Tibial nerve (tissue), 4 donors: ENCODE results near the gene MAP2. TPM values are rescaled to one million over a fixed set of nuclear protein-coding genes. Genes with fewer than 3 reads are reported as not detected.

Experiments
- DNase-seq, 2 donors: peaks; one replicate each; pipeline ENCODE4 v3.0.0-alpha.2; 2019; ENCODE audit warnings: low spot score in 2 of 2
- H3K27ac ChIP-seq, 4 donors: fragments of 200-600 bp; sonication (generic) in 3 of 4; one replicate each; pipeline ENCODE4 v1.5.1; 2017 to 2019; ENCODE audit warnings: mild to moderate bottlenecking in 1 of 4
- H3K27me3 ChIP-seq, 2 donors: fragments of 200-600 bp; sonication (generic) in 1 of 2; one replicate each; pipeline versions ENCODE4 v1.5.1 to v1.6.0; 2017 to 2019
- H3K36me3 ChIP-seq, 3 donors: fragments of 200-600 bp; sonication (generic); one replicate each; pipeline ENCODE4 v1.5.1; 2018 to 2019
- H3K4me1 ChIP-seq, 4 donors: fragments of 200-600 bp; sonication (generic) in 3 of 4; one replicate each; pipeline ENCODE4 v1.5.1; 2017 to 2019
- H3K4me3 ChIP-seq, 4 donors: fragments of 200-600 bp; sonication (generic) in 3 of 4; one replicate each; pipeline ENCODE4 v1.5.1; 2017 to 2019; ENCODE audit warnings: mild to moderate bottlenecking in 1 of 4, moderate library complexity in 1 of 4
- H3K9me3 ChIP-seq, 4 donors: fragments of 200-600 bp; sonication (generic) in 3 of 4; one replicate each; pipeline ENCODE4 v1.5.1; 2017 to 2019
- EP300 ChIP-seq, 2 donors: sonication (generic); formaldehyde crosslinking; IDR thresholded peaks; one replicate each; pipeline ENCODE4 v1.6.1; 2017; ENCODE audit warnings: antibody characterized with exemption in 2 of 2, mild to moderate bottlenecking in 1 of 2
- POLR2A ChIP-seq, 2 donors: fragments of 450-650 bp; IDR thresholded peaks; one replicate each; pipeline ENCODE4 v1.6.1; 2017; ENCODE audit warnings: antibody characterized with exemption in 2 of 2, mild to moderate bottlenecking in 2 of 2, moderate library complexity in 2 of 2
- WGBS, 2 donors: methylation state at CpG; one replicate each; pipeline ENCODE4 v1.1.5; 2018; 5-methylcytosine and 5-hydroxymethylcytosine counted together
- total RNA-seq, 4 donors: library from RNA; depleted of rRNA; stranded (reverse); fragments of >200 nt; gene quantifications; one replicate each; pipeline ENCODE4 v1.1.0, GENCODE V29; 2016
- TF ChIP-seq, protein P1 (sequence below), 5 experiments: fragments of 200-600 bp in 3 of 5; fragments of 450-650 bp in 2 of 5; sonication (generic) in 3 of 5; IDR thresholded peaks; one replicate each; pipeline ENCODE4 v1.5.1; 2016 to 2019; ENCODE audit warnings: antibody characterized with exemption in 5 of 5, mild to moderate bottlenecking in 3 of 5, moderate library complexity in 2 of 5

The MAP2 gene
- total RNA-seq, 4 donors from 2014 or later = 14.7 to 31.7 (median 21.3) TPM

DNA sequence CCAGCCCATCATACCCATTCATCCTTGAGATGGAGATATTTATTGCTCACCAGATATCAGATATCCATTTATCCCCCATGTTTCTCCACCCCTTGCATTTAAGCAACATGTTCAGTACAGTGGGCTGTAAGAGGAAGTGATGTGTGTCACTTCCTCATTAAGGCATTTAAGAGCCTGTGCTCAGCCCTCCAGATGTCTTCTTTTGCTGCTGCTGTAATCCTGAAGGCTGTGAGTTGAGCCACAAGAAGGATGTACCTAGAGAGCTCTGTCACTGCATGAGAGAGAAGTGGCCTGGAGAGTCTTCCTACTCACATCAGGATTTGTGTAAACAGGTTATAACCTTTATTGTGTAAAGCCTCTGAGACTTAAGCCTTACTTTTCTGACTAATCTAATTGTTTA lies 195.9 kb downstream of the MAP2 start:
- no peak for TF ChIP-seq EP300 (IDR thresholded peaks at IDR 0.05)
- no peak for TF ChIP-seq POLR2A (IDR thresholded peaks at IDR 0.05)
- TF ChIP-seq, protein P1, sequence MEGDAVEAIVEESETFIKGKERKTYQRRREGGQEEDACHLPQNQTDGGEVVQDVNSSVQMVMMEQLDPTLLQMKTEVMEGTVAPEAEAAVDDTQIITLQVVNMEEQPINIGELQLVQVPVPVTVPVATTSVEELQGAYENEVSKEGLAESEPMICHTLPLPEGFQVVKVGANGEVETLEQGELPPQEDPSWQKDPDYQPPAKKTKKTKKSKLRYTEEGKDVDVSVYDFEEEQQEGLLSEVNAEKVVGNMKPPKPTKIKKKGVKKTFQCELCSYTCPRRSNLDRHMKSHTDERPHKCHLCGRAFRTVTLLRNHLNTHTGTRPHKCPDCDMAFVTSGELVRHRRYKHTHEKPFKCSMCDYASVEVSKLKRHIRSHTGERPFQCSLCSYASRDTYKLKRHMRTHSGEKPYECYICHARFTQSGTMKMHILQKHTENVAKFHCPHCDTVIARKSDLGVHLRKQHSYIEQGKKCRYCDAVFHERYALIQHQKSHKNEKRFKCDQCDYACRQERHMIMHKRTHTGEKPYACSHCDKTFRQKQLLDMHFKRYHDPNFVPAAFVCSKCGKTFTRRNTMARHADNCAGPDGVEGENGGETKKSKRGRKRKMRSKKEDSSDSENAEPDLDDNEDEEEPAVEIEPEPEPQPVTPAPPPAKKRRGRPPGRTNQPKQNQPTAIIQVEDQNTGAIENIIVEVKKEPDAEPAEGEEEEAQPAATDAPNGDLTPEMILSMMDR (IDR thresholded peaks at IDR 0.05) = no peak
- H3K4me1 ChIP-seq = no peaks in the 10 kb centered on the region
- H3K36me3 ChIP-seq = no peaks in the 10 kb centered on the region
- no peak overlapping the region for H3K4me3 ChIP-seq
- no peak for DNase-seq
- peaks cover 0 to 6% (median 0%) of the 10 kb centered on the region in 4 donors for H3K9me3 ChIP-seq
- H3K27me3 ChIP-seq = no peaks in the 10 kb centered on the region
- no peak overlapping the region for H3K27ac ChIP-seq

DNA sequence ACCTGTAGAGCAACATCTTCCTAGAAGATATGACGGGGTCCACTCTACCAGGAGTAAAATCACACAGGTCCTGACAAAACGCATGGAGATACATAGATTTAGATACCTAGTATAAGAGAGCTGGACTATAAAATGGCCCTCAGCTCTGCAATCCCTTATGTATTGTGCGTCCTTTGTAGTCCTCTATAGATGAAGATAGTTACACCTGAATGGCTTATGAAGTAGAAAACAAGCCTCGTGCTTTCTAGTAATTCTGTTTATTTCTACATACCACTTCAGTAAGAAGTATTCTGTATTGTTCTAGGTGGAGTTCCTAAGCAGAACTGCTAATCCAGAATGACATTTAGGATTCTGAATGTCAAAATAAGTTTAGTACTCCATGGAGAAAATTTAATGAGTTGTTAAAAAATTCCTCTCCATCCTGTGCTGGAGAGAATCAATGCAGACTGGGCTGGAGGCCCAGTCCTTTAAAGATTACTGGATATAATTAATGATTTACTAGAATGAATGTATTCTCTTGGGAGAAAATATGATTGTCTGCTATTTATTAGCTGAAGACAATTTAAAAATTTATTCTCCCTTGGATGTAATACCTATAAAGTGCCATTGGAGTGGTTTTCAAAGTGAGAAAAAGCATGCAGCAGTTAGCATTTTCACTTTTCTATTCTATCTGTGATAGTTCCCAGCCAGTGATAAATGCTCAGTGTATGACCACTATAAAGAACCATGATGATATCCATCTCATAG lies 200.5 kb downstream of the MAP2 start:
- Histone ChIP-seq H3K27me3 (no peaks in the 10 kb centered on the region), H3K36me3 (no peaks in the 10 kb centered on the region), H3K4me1 (peaks cover 0 to 5% (median 0%) of the 10 kb centered on the region in 4 donors), H3K27ac (no peak overlapping the region), H3K9me3 (no peaks in the 10 kb centered on the region), H3K4me3 (no peak overlapping the region)
- no peak for DNase-seq
- TF ChIP-seq, protein P1 (IDR thresholded peaks at IDR 0.05) = no peak
- no peak for TF ChIP-seq POLR2A (IDR thresholded peaks at IDR 0.05)
- TF ChIP-seq EP300 (IDR thresholded peaks at IDR 0.05) = no peak
- WGBS, 2 donors = 89 to 90% methylated on average over 4 of the region's 4 CpGs

DNA sequence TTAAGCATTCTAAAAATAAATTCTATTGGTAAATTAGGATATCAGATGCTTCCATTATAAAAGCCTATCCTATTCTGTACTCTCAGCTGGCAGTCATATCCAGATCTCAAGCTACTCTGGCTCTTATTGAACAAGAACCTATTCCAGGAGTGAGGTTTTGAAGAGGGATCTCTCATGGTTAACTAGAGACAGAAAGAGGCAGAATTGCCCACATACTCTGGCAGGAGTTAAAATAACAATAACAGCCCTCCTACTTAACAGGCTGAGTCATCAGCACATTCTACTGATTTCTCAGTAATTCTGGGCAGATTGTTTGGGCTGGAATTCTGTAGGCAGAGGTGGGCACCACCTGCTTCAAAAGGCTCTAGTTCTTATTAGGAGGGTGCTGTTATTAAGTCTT lies 205.8 kb downstream of the MAP2 start:
- H3K27ac ChIP-seq = no peak overlapping the region
- no peak overlapping the region for H3K4me3 ChIP-seq
- DNase-seq = no peak
- H3K9me3 ChIP-seq = no peaks in the 10 kb centered on the region
- no peaks in the 10 kb centered on the region for H3K36me3 ChIP-seq
- TF ChIP-seq POLR2A (IDR thresholded peaks at IDR 0.05) = no peak
- TF ChIP-seq EP300 (IDR thresholded peaks at IDR 0.05) = no peak
- no peaks in the 10 kb centered on the region for H3K27me3 ChIP-seq
- peaks cover 0 to 10% (median 0%) of the 10 kb centered on the region in 4 donors for H3K4me1 ChIP-seq

DNA sequence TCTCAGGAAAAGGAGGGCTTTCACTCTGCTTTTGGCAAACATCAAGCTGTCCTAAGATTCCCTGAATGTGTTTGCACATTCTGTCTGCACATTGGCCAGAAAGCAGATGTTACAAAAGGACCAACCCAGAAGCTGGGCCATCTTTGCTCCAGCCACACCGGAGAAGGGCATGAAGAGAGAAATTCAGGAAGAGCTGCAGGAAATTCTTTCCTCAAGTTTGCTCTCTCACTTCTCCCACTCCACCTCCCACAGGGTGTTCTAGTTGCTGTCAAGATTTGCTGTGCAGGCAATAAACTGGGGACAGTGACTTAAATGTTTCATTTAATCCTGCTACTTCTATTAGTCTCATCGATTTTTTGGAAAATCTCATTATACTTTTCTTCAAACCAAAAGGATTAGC lies 210.1 kb downstream of the MAP2 start:
- no peak for DNase-seq
- H3K4me3 ChIP-seq = no peak overlapping the region
- 67 to 79% methylated on average over 2 of the region's 2 CpGs for WGBS, 2 donors

DNA sequence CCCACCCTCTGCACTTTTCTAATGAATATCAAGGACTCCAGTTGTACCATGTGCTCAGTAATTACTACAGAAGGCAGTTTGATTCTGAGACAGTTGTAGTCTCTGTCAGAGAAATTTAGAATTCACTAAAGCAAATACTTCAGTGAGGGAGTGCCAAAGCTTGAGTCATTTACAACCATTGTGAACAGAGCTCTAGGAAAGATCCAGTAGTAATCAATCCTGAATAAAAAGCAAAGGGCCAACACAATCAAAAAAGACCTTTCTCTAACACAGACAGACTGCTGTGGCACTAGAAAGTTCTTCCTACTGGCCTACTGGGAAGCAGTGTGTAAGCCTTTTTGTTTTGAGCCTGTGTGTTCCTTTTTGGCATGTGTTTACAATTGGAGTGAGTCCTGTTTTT lies 212.2 kb downstream of the MAP2 start:
- no peak overlapping the region for H3K4me3 ChIP-seq

More for the DNA sequence above, 210.1 kb downstream of the MAP2 start:
- Histone ChIP-seq H3K9me3 (no peaks in the 10 kb centered on the region), H3K27ac (no peak overlapping the region), H3K4me1 (peaks cover 0 to 22% (median 0%) of the 10 kb centered on the region in 4 donors), H3K27me3 (no peaks in the 10 kb centered on the region), H3K36me3 (no peaks in the 10 kb centered on the region)
- TF ChIP-seq POLR2A (IDR thresholded peaks at IDR 0.05) (no peak), EP300 (IDR thresholded peaks at IDR 0.05) (no peak)
- TF ChIP-seq, protein P1 (IDR thresholded peaks at IDR 0.05) = no peak

More for the DNA sequence above, 212.2 kb downstream of the MAP2 start:
- TF ChIP-seq POLR2A (IDR thresholded peaks at IDR 0.05) (no peak), EP300 (IDR thresholded peaks at IDR 0.05) (no peak)
- TF ChIP-seq, protein P1 (IDR thresholded peaks at IDR 0.05) = no peak
- no peak overlapping the region for H3K27ac ChIP-seq
- no peaks in the 10 kb centered on the region for H3K36me3 ChIP-seq
- H3K27me3 ChIP-seq = no peaks in the 10 kb centered on the region
- peaks cover 0 to 14% (median 0%) of the 10 kb centered on the region in 4 donors for H3K4me1 ChIP-seq
- H3K9me3 ChIP-seq = no peaks in the 10 kb centered on the region
- no peak for DNase-seq
